NB4 (cell line): ENCODE results near the gene FLRT1.

Experiments
- DNase-seq: peaks from one replicate; pipeline ENCODE4 v3.0.0; 2010; ENCODE audit warnings: low read depth
- H3K4me3 ChIP-seq: one replicate; pipeline ENCODE4 v1.5.1; 2011; ENCODE audit warnings: mild to moderate bottlenecking, low read depth, low read length, moderate library complexity
- MYC ChIP-seq: IDR thresholded peaks from 2 replicates; pipeline ENCODE4 v1.6.1; 2011; ENCODE audit warnings: low read depth, low read length
- POLR2A ChIP-seq: IDR thresholded peaks from 2 replicates; pipeline ENCODE4 v1.6.1; 2011; ENCODE audit warnings: mild to moderate bottlenecking; ENCODE audit not compliant: insufficient read length; ENCODE audit errors: extremely low read depth
- TF ChIP-seq, protein P1 (sequence below): IDR thresholded peaks from one replicate; pipeline ENCODE4 v1.5.1; 2012; ENCODE audit warnings: low read depth, low read length
- TF ChIP-seq, protein P2 (sequence below): IDR thresholded peaks from 2 replicates; pipeline ENCODE4 v1.6.1; 2011; ENCODE audit warnings: low read depth, low read length

Gene FLRT1, protein sequence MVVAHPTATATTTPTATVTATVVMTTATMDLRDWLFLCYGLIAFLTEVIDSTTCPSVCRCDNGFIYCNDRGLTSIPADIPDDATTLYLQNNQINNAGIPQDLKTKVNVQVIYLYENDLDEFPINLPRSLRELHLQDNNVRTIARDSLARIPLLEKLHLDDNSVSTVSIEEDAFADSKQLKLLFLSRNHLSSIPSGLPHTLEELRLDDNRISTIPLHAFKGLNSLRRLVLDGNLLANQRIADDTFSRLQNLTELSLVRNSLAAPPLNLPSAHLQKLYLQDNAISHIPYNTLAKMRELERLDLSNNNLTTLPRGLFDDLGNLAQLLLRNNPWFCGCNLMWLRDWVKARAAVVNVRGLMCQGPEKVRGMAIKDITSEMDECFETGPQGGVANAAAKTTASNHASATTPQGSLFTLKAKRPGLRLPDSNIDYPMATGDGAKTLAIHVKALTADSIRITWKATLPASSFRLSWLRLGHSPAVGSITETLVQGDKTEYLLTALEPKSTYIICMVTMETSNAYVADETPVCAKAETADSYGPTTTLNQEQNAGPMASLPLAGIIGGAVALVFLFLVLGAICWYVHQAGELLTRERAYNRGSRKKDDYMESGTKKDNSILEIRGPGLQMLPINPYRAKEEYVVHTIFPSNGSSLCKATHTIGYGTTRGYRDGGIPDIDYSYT

DNA sequence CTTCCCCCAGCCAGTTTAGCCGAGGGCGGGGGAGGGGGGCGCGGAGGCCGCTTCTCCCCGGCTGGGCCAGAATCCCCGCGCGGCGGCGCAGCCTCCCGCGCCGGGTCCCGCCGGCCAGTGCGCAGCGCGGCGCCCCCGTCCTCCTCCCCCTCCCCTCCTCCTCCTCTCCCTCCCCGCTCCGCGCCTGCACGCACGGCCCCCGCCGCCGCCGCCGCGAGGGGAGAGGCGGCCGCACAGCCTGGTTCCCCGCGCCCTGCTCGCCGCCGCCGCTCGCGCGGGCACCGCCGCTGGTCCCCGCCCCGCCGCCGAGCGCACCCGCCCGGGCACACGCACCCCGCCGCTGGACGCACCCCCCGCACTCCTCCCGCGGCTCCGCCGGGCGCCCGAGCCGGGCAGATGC, at the start of gene FLRT1:
Gene FLRT1 (plus strand): TSS at position 356 of the 400 bp plus-strand sequence. CDS start 80,337 bp downstream, outside the sequence.
- TF ChIP-seq, protein P1, sequence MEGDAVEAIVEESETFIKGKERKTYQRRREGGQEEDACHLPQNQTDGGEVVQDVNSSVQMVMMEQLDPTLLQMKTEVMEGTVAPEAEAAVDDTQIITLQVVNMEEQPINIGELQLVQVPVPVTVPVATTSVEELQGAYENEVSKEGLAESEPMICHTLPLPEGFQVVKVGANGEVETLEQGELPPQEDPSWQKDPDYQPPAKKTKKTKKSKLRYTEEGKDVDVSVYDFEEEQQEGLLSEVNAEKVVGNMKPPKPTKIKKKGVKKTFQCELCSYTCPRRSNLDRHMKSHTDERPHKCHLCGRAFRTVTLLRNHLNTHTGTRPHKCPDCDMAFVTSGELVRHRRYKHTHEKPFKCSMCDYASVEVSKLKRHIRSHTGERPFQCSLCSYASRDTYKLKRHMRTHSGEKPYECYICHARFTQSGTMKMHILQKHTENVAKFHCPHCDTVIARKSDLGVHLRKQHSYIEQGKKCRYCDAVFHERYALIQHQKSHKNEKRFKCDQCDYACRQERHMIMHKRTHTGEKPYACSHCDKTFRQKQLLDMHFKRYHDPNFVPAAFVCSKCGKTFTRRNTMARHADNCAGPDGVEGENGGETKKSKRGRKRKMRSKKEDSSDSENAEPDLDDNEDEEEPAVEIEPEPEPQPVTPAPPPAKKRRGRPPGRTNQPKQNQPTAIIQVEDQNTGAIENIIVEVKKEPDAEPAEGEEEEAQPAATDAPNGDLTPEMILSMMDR, result no peak
- TF ChIP-seq MYC (no peak), POLR2A (no peak)
- TF ChIP-seq, protein P2, sequence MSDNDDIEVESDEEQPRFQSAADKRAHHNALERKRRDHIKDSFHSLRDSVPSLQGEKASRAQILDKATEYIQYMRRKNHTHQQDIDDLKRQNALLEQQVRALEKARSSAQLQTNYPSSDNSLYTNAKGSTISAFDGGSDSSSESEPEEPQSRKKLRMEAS, result no peak
- DNase-seq, result peak; percentile 31
- no peak within 1 kb of the TSS for H3K4me3 ChIP-seq

DNA sequence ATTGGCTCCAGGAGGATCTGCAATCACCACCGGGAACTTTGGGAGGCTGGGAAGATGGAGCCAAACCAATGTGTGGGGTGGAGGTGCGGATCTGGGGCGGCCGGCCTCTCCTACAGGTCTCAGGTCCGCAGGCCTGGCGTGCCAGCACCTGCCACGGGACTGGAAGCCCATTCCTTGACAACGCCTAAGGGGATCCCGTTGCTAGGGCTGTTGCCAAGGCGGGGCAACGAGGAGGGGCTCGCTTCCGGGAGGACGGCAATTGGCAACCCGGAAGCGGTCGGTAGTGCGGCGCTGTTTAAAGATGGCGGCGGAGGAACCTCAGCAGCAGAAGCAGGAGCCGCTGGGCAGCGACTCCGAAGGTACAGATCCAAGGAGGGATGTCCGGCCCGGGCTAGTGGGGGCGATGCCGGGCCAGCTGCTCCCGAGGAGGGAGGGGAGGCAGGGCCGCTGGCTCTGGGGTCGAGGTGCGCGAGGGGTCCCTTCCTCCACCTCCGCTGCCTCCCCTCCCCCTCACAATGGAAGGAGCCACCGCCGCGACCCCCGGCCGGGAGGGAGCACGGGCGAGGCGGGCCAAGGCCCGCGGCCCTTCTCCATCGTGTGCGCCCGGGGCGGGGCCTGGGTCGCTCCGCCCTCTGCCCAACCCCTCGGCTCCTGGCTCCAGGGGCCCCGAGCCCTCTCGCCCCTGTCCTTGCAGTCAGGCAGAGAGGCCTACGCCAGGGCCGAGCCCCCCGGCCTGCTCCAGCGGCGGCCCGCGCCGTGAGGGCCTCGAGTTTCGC, 49.4 kb upstream of the FLRT1 start, which contains the start of gene OTUB1:
Gene OTUB1 (plus strand): TSS at position 283 of the 776 bp plus-strand sequence. CDS start 19 bp downstream, at position 302.
- peak; percentile 84 for TF ChIP-seq POLR2A
- TF ChIP-seq, protein P2, result peak; percentile 64
- TF ChIP-seq, protein P1, result no peak
- TF ChIP-seq MYC, result peak; percentile 66
- H3K4me3 ChIP-seq, result peak within 1 kb of the TSS; percentile 80
- peak; percentile 93 for DNase-seq

DNA sequence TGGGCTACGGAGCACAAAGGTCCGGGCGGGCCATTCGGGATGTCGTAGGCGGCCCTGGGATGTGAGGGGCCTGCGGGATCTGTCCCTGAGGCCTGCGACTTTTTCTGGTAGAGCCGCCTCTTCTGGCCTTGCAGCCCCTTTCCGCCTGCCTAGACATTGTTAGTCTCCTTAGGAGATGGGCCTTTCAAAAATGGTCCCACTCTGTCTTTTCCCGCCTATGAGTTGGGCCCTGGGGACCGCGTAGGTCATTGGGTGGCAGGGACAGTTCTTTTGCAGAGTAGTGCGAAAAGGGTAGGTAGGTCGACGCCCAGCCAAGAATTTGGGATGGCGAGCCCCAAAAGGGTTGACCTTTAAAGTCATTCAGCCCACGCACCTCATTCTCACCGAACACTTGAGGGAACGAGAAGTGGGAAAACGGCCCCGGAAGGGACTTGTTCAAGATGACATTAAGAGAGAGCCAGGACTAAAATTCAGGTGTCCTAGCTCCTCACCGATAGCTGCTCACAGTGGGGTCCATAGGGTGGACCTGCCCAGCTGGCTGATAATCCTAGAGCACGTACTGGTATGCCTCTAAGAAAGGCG, 48.7 kb upstream of the FLRT1 start:
- no peak for DNase-seq
- no peak for TF ChIP-seq POLR2A
- TF ChIP-seq, protein P2, result no peak
- TF ChIP-seq MYC, result no peak
- TF ChIP-seq, protein P1, result no peak
- H3K4me3 ChIP-seq, result peak overlapping the region; percentile 80

DNA sequence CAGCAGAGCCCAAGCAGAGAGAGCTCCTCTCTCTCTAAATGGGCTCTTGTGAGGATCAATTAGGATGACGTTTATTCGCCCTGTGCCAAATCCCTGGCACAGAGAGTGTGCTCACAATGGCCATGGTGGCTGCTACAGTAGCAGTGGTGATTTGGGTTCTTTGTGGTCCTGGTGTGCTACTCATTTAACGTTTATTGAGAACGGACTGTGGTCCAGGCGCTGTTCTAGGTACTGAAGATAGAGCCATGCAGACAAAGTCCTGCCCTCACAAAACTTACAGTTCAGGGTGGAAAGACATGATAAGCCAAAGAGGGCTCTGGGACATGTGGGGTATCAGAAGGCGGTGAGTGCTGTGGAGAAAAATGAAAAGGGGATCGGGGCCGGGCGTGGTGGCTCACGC, 44.2 kb upstream of the FLRT1 start:
- DNase-seq, result no peak
- TF ChIP-seq, protein P1, result no peak
- TF ChIP-seq MYC (no peak), POLR2A (no peak)
- TF ChIP-seq, protein P2, result no peak

DNA sequence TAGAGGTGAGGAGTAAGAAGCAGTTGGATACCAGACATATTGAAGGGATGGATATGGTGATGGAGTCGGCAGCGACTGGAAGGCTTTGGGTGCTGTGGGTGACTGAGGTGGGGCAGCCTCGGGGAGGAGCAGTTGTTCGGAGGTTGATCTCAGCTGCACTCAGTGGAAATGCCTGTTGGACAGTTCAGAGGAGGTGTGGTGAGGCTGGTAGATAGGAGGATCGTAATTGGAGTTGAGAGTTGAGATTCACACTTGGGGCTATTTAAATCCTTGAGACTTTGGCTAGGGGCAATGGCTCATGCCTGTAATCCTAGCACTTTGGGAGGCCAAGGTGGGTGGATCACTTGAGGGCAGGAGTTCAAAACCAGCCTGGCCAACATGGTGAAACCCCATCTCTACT, 42.6 kb upstream of the FLRT1 start:
- H3K4me3 ChIP-seq, result no peak overlapping the region
- TF ChIP-seq POLR2A (no peak), MYC (no peak)
- DNase-seq, result no peak

More for the DNA sequence above, 44.2 kb upstream of the FLRT1 start:
- H3K4me3 ChIP-seq, result no peak overlapping the region
